Measurements from ENCODE around the gene C1R.

DNA sequence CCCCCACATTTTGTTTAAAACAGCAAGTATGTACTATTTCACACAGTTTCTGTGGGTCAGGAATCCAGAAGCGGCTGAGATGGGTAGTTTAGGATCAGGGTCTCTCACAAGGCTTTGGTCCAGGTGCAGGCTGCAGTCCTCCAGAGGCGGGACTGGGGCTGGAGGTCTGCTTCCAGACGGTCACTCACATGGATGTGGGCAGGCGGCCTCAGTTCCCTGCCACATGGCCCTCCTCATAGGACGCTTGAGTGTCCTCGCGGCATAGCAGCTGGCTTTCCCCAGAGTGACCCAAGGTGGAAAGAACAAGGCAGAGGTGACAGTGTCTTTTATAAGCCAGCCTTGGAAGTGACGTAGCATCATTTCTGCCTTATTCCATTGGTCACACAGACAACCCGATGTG is 24.7 kb upstream of the C1R start:
- TF ChIP-seq CTCF (IDR thresholded peaks at IDR 0.05) = no peak
- no peak for TF ChIP-seq POLR2A (IDR thresholded peaks at IDR 0.05)

Data from lower leg skin (tissue), 3 donors.